HEK293T (cell line): ENCODE data around the gene CCDC102A.

Source experiments
- CTCF ChIA-PET: fragments of 350-600 bp; formaldehyde crosslinking; extraction: SDS; loops from one replicate; lab custom pipeline; 2021; ENCODE audit warnings: antibody characterized with exemption, inconsistent platforms; lab: Yijun Ruan, JAX
- POLR2A ChIA-PET: fragments of 350-600 bp; formaldehyde crosslinking; extraction: SDS; loops from one replicate; lab custom pipeline; 2020; ENCODE audit warnings: antibody characterized with exemption, inconsistent platforms; lab: Yijun Ruan, JAX
- DNase-seq: peaks from one replicate; pipeline ENCODE4 v3.0.0; 2012; ENCODE audit warnings: mixed read lengths; ENCODE audit errors: extremely low spot score
- ARNT ChIP-seq: fragments of 450-650 bp; IDR thresholded peaks from 2 replicates; pipeline ENCODE4 v1.6.1; 2017; ENCODE audit warnings: mild to moderate bottlenecking
- BHLHE40 ChIP-seq: fragments of 450-650 bp; IDR thresholded peaks from 2 replicates; pipeline ENCODE4 v1.6.1; 2016; ENCODE audit warnings: mild to moderate bottlenecking, moderate library complexity, borderline replicate concordance
- CTBP1 ChIP-seq: fragments of 450-650 bp; IDR thresholded peaks from 2 replicates; pipeline ENCODE4 v1.6.1; 2016; ENCODE audit warnings: borderline replicate concordance
- ELF4 ChIP-seq: fragments of 450-650 bp; IDR thresholded peaks from 2 replicates; pipeline ENCODE4 v1.6.1; 2017; ENCODE audit warnings: antibody characterized with exemption
- FOXA1 ChIP-seq: fragments of 450-650 bp; IDR thresholded peaks from 2 replicates; pipeline ENCODE4 v1.6.1; 2016; ENCODE audit warnings: mild to moderate bottlenecking
- FOXK2 ChIP-seq: fragments of 450-650 bp; IDR thresholded peaks from 2 replicates; pipeline ENCODE4 v1.6.1; 2016; ENCODE audit warnings: mild to moderate bottlenecking
- FOXM1 ChIP-seq: fragments of 450-650 bp; IDR thresholded peaks from 2 replicates; pipeline ENCODE4 v1.6.1; 2017; ENCODE audit warnings: mild to moderate bottlenecking, borderline replicate concordance
- HDGF ChIP-seq: fragments of 450-650 bp; IDR thresholded peaks from 2 replicates; pipeline ENCODE4 v1.6.1; 2017; ENCODE audit warnings: antibody characterized with exemption, borderline replicate concordance
- L3MBTL2 ChIP-seq: fragments of 450-650 bp; conservative IDR thresholded peaks from 2 replicates; pipeline ENCODE4 v1.6.1; 2016; ENCODE audit warnings: mild to moderate bottlenecking
- LEF1 ChIP-seq: fragments of 450-650 bp; IDR thresholded peaks from 2 replicates; pipeline ENCODE4 v1.6.1; 2017; ENCODE audit warnings: mild to moderate bottlenecking, borderline replicate concordance
- NFRKB ChIP-seq: fragments of 450-650 bp; IDR thresholded peaks from 2 replicates; pipeline ENCODE4 v1.6.1; 2016; ENCODE audit warnings: mild to moderate bottlenecking, moderate library complexity
- PKNOX1 ChIP-seq: fragments of 450-650 bp; IDR thresholded peaks from 2 replicates; pipeline ENCODE4 v1.6.1; 2016
- SP1 ChIP-seq: fragments of 450-650 bp; IDR thresholded peaks from 2 replicates; pipeline ENCODE4 v1.6.1; 2017
- SUZ12 ChIP-seq: fragments of 450-650 bp; IDR thresholded peaks from 2 replicates; pipeline ENCODE4 v1.6.1; 2016; ENCODE audit warnings: mild to moderate bottlenecking
- TARDBP ChIP-seq: fragments of 450-650 bp; IDR thresholded peaks from 2 replicates; pipeline ENCODE4 v1.6.1; 2016
- ZNF384 ChIP-seq: fragments of 450-650 bp; IDR thresholded peaks from 2 replicates; pipeline ENCODE4 v1.6.1; 2016

CCDC102A gene

GRCh38 chr16:57529391-57530103, 6.8 kb downstream of the CCDC102A start:
- ChIA-PET POLR2A (no interaction called here), CTCF (no interaction called here)
- DNase-seq = no peak
- TF ChIP-seq ELF4 (no peak), ZNF384 (no peak), HDGF (no peak), ARNT (no peak), BHLHE40 (no peak), L3MBTL2 (no peak), TARDBP (no peak), CTBP1 (no peak), PKNOX1 (no peak), NFRKB (no peak), SUZ12 (no peak), LEF1 (no peak), FOXM1 (no peak), FOXA1 (no peak), SP1 (no peak), FOXK2 (no peak)

GRCh38 chr16:57528499-57529390, 7.6 kb downstream of the CCDC102A start:
- TF ChIP-seq ZNF384 (no peak), SUZ12 (no peak), FOXM1 (no peak)
- POLR2A ChIA-PET = no interaction called here
- no peak for DNase-seq
- CTCF ChIA-PET = no interaction called here

GRCh38 chr16:57527610-57528360, 8.6 kb downstream of the CCDC102A start:
- ChIA-PET CTCF (no interaction called here), POLR2A (interaction anchor here (1.0 kb wide), 2 partner anchors 42 to 81 kb away, joined by 3 to 4 read pairs; partner anchors contain the start of genes CIAPIN1, COQ9 and DOK4)
- no peak for TF ChIP-seq LEF1
- DNase-seq = no peak

GRCh38 chr16:57527027-57527426, 9.3 kb downstream of the CCDC102A start:
- TF ChIP-seq LEF1 (no peak), ZNF384 (no peak), CTBP1 (no peak)
- no peak for DNase-seq
- POLR2A ChIA-PET = interaction anchor here (1.0 kb wide), 2 partner anchors 41 to 80 kb away, joined by 3 to 4 read pairs; partner anchors contain the start of genes CIAPIN1, COQ9 and DOK4
- CTCF ChIA-PET = no interaction called here

GRCh38 chr16:57526498-57526897, 9.9 kb downstream of the CCDC102A start:
- ChIA-PET CTCF (interaction anchor here (0.6 kb wide), 1 partner anchor 114 kb away, joined by 3 read pairs; no protein-coding TSS in a partner anchor), POLR2A (interaction anchor here (0.6 kb wide), 1 partner anchor 64 kb away, joined by 3 read pairs; the partner anchor contains the start of gene POLR2C)
- no peak for DNase-seq
- no peak for TF ChIP-seq ARNT
- TF ChIP-seq SP1 = no peak
- no peak for TF ChIP-seq FOXK2
- no peak for TF ChIP-seq BHLHE40

GRCh38 chr16:57525761-57526160, 10.6 kb downstream of the CCDC102A start:
- DNase-seq = no peak
- CTCF ChIA-PET = interaction anchor here (0.6 kb wide), 1 partner anchor 114 kb away, joined by 3 read pairs; no protein-coding TSS in a partner anchor
- POLR2A ChIA-PET = no interaction called here
- TF ChIP-seq CTBP1 (no peak), FOXA1 (no peak), LEF1 (no peak), NFRKB (no peak), L3MBTL2 (no peak), ZNF384 (no peak), ELF4 (no peak), TARDBP (no peak), HDGF (no peak), SUZ12 (no peak), SP1 (no peak), FOXK2 (no peak), ARNT (no peak), PKNOX1 (no peak), BHLHE40 (no peak), FOXM1 (no peak)
